ENCODE measurements around the gene CCDC78.

The CCDC78 gene

GRCh38 chr16:734981-735881 is 9.0 kb upstream of the CCDC78 start:
- H2AK5ac ChIP-seq (ENCODE audit: low read depth, low read length), result no peak overlapping the region
- no peak overlapping the region for H4K91ac ChIP-seq (ENCODE audit: low read depth, low read length, poor library complexity)
- H3K14ac ChIP-seq (ENCODE audit: low read length), result no peak overlapping the region
- H3K36me3 ChIP-seq (replicated peaks in 1 of 2; ENCODE audit: control insufficient read depth in 2 of 2, insufficient read depth in 2 of 2, low read length in 2 of 2), result peaks cover 33 to 65% of the 10 kb centered on the region in 2 donors
- H3K4me2 ChIP-seq (ENCODE audit: insufficient read depth, low read length, poor library complexity, severe bottlenecking), result no peak overlapping the region
- H3K4ac ChIP-seq (ENCODE audit: low read length), result no peak overlapping the region
- H3K18ac ChIP-seq (ENCODE audit: low read length), result no peak overlapping the region
- no peak overlapping the region for H3K27ac ChIP-seq (replicated peaks; ENCODE audit: low read length)
- H3K4me1 ChIP-seq (ENCODE audit: control insufficient read depth in 2 of 2, insufficient read depth in 1 of 2, low read depth in 1 of 2, low read length in 2 of 2), result peaks cover 4 to 5% of the 10 kb centered on the region in 2 donors
- no peak for DNase-seq (ENCODE audit: low spot score)
- H2AFZ ChIP-seq (ENCODE audit: low read length), result no peak overlapping the region
- no peak overlapping the region for H3K4me3 ChIP-seq (ENCODE audit: low read length in 2 of 2)
- no peak overlapping the region for H3K9ac ChIP-seq (ENCODE audit: low read depth, low read length, poor library complexity)
- no peak overlapping the region for H2BK5ac ChIP-seq (ENCODE audit: low read length)
- H3K9me3 ChIP-seq (replicated peaks in 1 of 2; ENCODE audit: control insufficient read depth in 2 of 2, insufficient read depth in 1 of 2, low read depth in 1 of 2, low read length in 2 of 2), result no peaks in the 10 kb centered on the region
- H2BK120ac ChIP-seq (ENCODE audit: low read depth, low read length), result no peak overlapping the region
- no peak overlapping the region for H2BK12ac ChIP-seq (ENCODE audit: low read length)
- H3K27me3 ChIP-seq (ENCODE audit: control insufficient read depth in 3 of 3, insufficient read depth in 3 of 3, low read depth in 1 of 3, low read length in 3 of 3), result no peaks in the 10 kb centered on the region
- H3K79me1 ChIP-seq (ENCODE audit: low read depth, low read length), result peaks cover 9% of the 10 kb centered on the region
- no peak overlapping the region for H4K8ac ChIP-seq (ENCODE audit: low read depth, low read length)
- H3K23ac ChIP-seq (ENCODE audit: low read depth, low read length, poor library complexity), result no peak overlapping the region
- no peak overlapping the region for H2BK15ac ChIP-seq (ENCODE audit: low read length)
- WGBS, 2 donors (ENCODE audit: extremely low coverage in 2 of 2, insufficient read length in 2 of 2, insufficient replicate concordance in 1 of 2), result no CpG with 5 or more reads among the region's 25 CpGs

GRCh38 chr16:734208-734980 is 8.2 kb upstream of the CCDC78 start:
- H2BK120ac ChIP-seq (ENCODE audit: low read depth, low read length), result no peak overlapping the region
- H3K27me3 ChIP-seq (ENCODE audit: control insufficient read depth in 3 of 3, insufficient read depth in 3 of 3, low read depth in 1 of 3, low read length in 3 of 3), result no peaks in the 10 kb centered on the region
- H3K4me3 ChIP-seq (ENCODE audit: low read length in 2 of 2), result no peak overlapping the region
- WGBS, 2 donors (ENCODE audit: extremely low coverage in 2 of 2, insufficient read length in 2 of 2, insufficient replicate concordance in 1 of 2), result no CpG with 5 or more reads among the region's 49 CpGs
- no peak overlapping the region for H4K8ac ChIP-seq (ENCODE audit: low read depth, low read length)
- no peaks in the 10 kb centered on the region for H3K9me3 ChIP-seq (replicated peaks in 1 of 2; ENCODE audit: control insufficient read depth in 2 of 2, insufficient read depth in 1 of 2, low read depth in 1 of 2, low read length in 2 of 2)
- H2BK15ac ChIP-seq (ENCODE audit: low read length), result peak overlapping the region; percentile 58
- no peak overlapping the region for H3K4ac ChIP-seq (ENCODE audit: low read length)
- H3K14ac ChIP-seq (ENCODE audit: low read length), result no peak overlapping the region
- H3K36me3 ChIP-seq (replicated peaks in 1 of 2; ENCODE audit: control insufficient read depth in 2 of 2, insufficient read depth in 2 of 2, low read length in 2 of 2), result peaks cover 34 to 65% of the 10 kb centered on the region in 2 donors
- H3K18ac ChIP-seq (ENCODE audit: low read length), result no peak overlapping the region
- H3K23ac ChIP-seq (ENCODE audit: low read depth, low read length, poor library complexity), result no peak overlapping the region
- no peak overlapping the region for H3K27ac ChIP-seq (replicated peaks; ENCODE audit: low read length)
- peaks cover 8% of the 10 kb centered on the region for H3K79me1 ChIP-seq (ENCODE audit: low read depth, low read length)
- DNase-seq (ENCODE audit: low spot score), result no peak
- H3K4me2 ChIP-seq (ENCODE audit: insufficient read depth, low read length, poor library complexity, severe bottlenecking), result no peak overlapping the region
- no peak overlapping the region for H2AFZ ChIP-seq (ENCODE audit: low read length)
- no peak overlapping the region for H3K9ac ChIP-seq (ENCODE audit: low read depth, low read length, poor library complexity)
- H2BK12ac ChIP-seq (ENCODE audit: low read length), result peak overlapping the region; percentile 73
- H4K91ac ChIP-seq (ENCODE audit: low read depth, low read length, poor library complexity), result no peak overlapping the region
- no peak overlapping the region for H2BK5ac ChIP-seq (ENCODE audit: low read length)
- H2AK5ac ChIP-seq (ENCODE audit: low read depth, low read length), result no peak overlapping the region
- H3K4me1 ChIP-seq (ENCODE audit: control insufficient read depth in 2 of 2, insufficient read depth in 1 of 2, low read depth in 1 of 2, low read length in 2 of 2), result no peaks in the 10 kb centered on the region

- Histone ChIP-seq H2AFZ (ENCODE audit: low read length) (no peak overlapping the region), H3K4me2 (ENCODE audit: insufficient read depth, low read length, poor library complexity, severe bottlenecking) (no peak overlapping the region), H4K91ac (ENCODE audit: low read depth, low read length, poor library complexity) (no peak overlapping the region), H3K14ac (ENCODE audit: low read length) (no peak overlapping the region), H3K9ac (ENCODE audit: low read depth, low read length, poor library complexity) (peak overlapping the region; percentile 63), H3K4ac (ENCODE audit: low read length) (no peak overlapping the region), H3K4me1 (ENCODE audit: control insufficient read depth in 2 of 2, insufficient read depth in 1 of 2, low read depth in 1 of 2, low read length in 2 of 2) (peaks cover 0 to under 1% of the 10 kb centered on the region in 2 donors), H3K4me3 (ENCODE audit: low read length in 2 of 2) (no peak overlapping the region), H2BK15ac (ENCODE audit: low read length) (peak overlapping the region; percentile 58), H2AK5ac (ENCODE audit: low read depth, low read length) (no peak overlapping the region), H3K18ac (ENCODE audit: low read length) (no peak overlapping the region), H3K9me3 (replicated peaks in 1 of 2; ENCODE audit: control insufficient read depth in 2 of 2, insufficient read depth in 1 of 2, low read depth in 1 of 2, low read length in 2 of 2) (no peaks in the 10 kb centered on the region), H4K8ac (ENCODE audit: low read depth, low read length) (no peak overlapping the region), H2BK12ac (ENCODE audit: low read length) (peak overlapping the region; percentile 73), H2BK5ac (ENCODE audit: low read length) (peak overlapping the region; percentile 88), H3K27me3 (ENCODE audit: control insufficient read depth in 3 of 3, insufficient read depth in 3 of 3, low read depth in 1 of 3, low read length in 3 of 3) (peaks cover 0 to under 1% (median 0%) of the 10 kb centered on the region in 3 experiments), H3K79me1 (ENCODE audit: low read depth, low read length) (peaks cover 6% of the 10 kb centered on the region), H3K27ac (replicated peaks; ENCODE audit: low read length) (no peak overlapping the region), H3K36me3 (replicated peaks in 1 of 2; ENCODE audit: control insufficient read depth in 2 of 2, insufficient read depth in 2 of 2, low read length in 2 of 2) (peaks cover 34 to 65% of the 10 kb centered on the region in 2 donors), H3K23ac (ENCODE audit: low read depth, low read length, poor library complexity) (peak overlapping the region; percentile 55), H2BK120ac (ENCODE audit: low read depth, low read length) (no peak overlapping the region)
- no peak for DNase-seq (ENCODE audit: low spot score)
- no CpG with 5 or more reads among the region's 34 CpGs for WGBS, 2 donors (ENCODE audit: extremely low coverage in 2 of 2, insufficient read length in 2 of 2, insufficient replicate concordance in 1 of 2)
Observed at GRCh38 chr16:733382-734207, 7.4 kb upstream of the CCDC78 start.

Measured in neuronal stem cell (in vitro differentiated cells).